ENCODE measurements around the gene RASSF6.

DNA sequence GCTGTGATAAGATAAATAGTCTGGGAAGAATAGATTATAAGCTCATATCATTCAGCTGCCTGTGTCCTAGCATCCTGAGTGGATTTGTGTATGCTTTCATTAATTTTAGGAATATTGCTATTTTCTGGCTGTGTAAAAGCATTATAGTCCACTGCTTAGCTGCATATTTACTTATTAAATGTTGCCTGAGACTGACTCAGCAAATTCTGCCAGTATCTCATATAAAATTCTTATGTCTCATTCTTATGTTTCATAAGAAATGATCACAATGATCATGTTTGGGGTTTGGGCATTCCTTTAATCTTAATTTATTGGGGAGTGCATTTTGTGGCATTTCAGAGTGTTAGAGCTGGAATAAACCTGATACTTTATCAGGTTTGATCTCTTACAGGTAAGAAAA is 34.9 kb downstream of the RASSF6 start:
- TF ChIP-seq POLR2AphosphoS5 (IDR thresholded peaks at IDR 0.05; ENCODE audit: low read depth): no peak
- TF ChIP-seq, protein P1, sequence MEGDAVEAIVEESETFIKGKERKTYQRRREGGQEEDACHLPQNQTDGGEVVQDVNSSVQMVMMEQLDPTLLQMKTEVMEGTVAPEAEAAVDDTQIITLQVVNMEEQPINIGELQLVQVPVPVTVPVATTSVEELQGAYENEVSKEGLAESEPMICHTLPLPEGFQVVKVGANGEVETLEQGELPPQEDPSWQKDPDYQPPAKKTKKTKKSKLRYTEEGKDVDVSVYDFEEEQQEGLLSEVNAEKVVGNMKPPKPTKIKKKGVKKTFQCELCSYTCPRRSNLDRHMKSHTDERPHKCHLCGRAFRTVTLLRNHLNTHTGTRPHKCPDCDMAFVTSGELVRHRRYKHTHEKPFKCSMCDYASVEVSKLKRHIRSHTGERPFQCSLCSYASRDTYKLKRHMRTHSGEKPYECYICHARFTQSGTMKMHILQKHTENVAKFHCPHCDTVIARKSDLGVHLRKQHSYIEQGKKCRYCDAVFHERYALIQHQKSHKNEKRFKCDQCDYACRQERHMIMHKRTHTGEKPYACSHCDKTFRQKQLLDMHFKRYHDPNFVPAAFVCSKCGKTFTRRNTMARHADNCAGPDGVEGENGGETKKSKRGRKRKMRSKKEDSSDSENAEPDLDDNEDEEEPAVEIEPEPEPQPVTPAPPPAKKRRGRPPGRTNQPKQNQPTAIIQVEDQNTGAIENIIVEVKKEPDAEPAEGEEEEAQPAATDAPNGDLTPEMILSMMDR (IDR thresholded peaks at IDR 0.05; ENCODE audit: insufficient read depth, low read length): no peak
- TF ChIP-seq, protein P2, sequence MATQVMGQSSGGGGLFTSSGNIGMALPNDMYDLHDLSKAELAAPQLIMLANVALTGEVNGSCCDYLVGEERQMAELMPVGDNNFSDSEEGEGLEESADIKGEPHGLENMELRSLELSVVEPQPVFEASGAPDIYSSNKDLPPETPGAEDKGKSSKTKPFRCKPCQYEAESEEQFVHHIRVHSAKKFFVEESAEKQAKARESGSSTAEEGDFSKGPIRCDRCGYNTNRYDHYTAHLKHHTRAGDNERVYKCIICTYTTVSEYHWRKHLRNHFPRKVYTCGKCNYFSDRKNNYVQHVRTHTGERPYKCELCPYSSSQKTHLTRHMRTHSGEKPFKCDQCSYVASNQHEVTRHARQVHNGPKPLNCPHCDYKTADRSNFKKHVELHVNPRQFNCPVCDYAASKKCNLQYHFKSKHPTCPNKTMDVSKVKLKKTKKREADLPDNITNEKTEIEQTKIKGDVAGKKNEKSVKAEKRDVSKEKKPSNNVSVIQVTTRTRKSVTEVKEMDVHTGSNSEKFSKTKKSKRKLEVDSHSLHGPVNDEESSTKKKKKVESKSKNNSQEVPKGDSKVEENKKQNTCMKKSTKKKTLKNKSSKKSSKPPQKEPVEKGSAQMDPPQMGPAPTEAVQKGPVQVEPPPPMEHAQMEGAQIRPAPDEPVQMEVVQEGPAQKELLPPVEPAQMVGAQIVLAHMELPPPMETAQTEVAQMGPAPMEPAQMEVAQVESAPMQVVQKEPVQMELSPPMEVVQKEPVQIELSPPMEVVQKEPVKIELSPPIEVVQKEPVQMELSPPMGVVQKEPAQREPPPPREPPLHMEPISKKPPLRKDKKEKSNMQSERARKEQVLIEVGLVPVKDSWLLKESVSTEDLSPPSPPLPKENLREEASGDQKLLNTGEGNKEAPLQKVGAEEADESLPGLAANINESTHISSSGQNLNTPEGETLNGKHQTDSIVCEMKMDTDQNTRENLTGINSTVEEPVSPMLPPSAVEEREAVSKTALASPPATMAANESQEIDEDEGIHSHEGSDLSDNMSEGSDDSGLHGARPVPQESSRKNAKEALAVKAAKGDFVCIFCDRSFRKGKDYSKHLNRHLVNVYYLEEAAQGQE (IDR thresholded peaks at IDR 0.05; ENCODE audit: insufficient replicate concordance, low read depth): no peak
- TF ChIP-seq SPI1 (IDR thresholded peaks at IDR 0.05; ENCODE audit: borderline replicate concordance, low read depth): no peak
